WTC11 (cell line): ENCODE data around the gene KDM4B. TPM values are rescaled to one million over a fixed set of nuclear protein-coding genes. Genes with fewer than 3 reads are reported as not detected.

Source experiments
- ATAC-seq: fragments of 200-7000 bp; cut with Tn5 transposase; 2 replicates; pipeline ENCODE4 v1.10.0; 2021; ENCODE audit warnings: mild to moderate bottlenecking, moderate library complexity
- CTCF ChIA-PET: fragments of 300-600 bp; sonication (Branson Sonifier 250); formaldehyde crosslinking; loops from one replicate; lab custom pipeline; 2021; ENCODE audit warnings: antibody characterized with exemption; lab: Charles Lee
- POLR2A ChIA-PET: fragments of 350-600 bp; sonication (Branson Sonifier 250); formaldehyde crosslinking; loops from one replicate; lab custom pipeline; 2021; ENCODE audit warnings: antibody characterized with exemption; lab: Charles Lee
- DNase-seq: peaks from one replicate; pipeline ENCODE4 v3.0.0; 2021; ENCODE audit warnings: low spot score
- H3K27ac Mint-ChIP-seq: 2 replicates; pipeline ENCODE4 v1.8.0; 2021; ENCODE audit warnings: mixed read lengths
- H3K27me3 Mint-ChIP-seq: 2 replicates; pipeline ENCODE4 v1.8.0; 2021; ENCODE audit warnings: low read depth, mild to moderate bottlenecking, moderate library complexity, mixed read lengths
- H3K36me3 Mint-ChIP-seq: 2 replicates; pipeline ENCODE4 v1.8.0; 2021; ENCODE audit warnings: mixed read lengths
- H3K4me1 Mint-ChIP-seq: 2 replicates; pipeline ENCODE4 v1.8.0; 2022; ENCODE audit warnings: mixed read lengths
- H3K4me3 Mint-ChIP-seq: 2 replicates; pipeline ENCODE4 v1.8.0; 2021; ENCODE audit warnings: mild to moderate bottlenecking, moderate library complexity, mixed read lengths
- H3K9me3 Mint-ChIP-seq: 2 replicates; pipeline ENCODE4 v1.8.0; 2021; ENCODE audit warnings: mixed read lengths
- ELF4 ChIP-seq: sonication (generic); formaldehyde crosslinking; IDR thresholded peaks from 2 replicates; pipeline ENCODE4 v1.8.1; 2022; ENCODE audit warnings: low read depth, mild to moderate bottlenecking, moderate library complexity, missing genetic modification reagents
- FOXK1 ChIP-seq: sonication (generic); formaldehyde crosslinking; IDR thresholded peaks from 2 replicates; pipeline ENCODE4 v1.8.0; 2022; ENCODE audit warnings: mild to moderate bottlenecking, moderate library complexity, missing genetic modification reagents
- MYBL2 ChIP-seq: sonication (generic); formaldehyde crosslinking; IDR thresholded peaks from 2 replicates; pipeline ENCODE4 v1.8.1; 2023; ENCODE audit warnings: mild to moderate bottlenecking, moderate library complexity, missing genetic modification reagents
- NFE2L1 ChIP-seq: sonication (generic); formaldehyde crosslinking; IDR thresholded peaks from 2 replicates; pipeline ENCODE4 v1.8.1; 2023; ENCODE audit warnings: missing genetic modification reagents
- ZBTB21 ChIP-seq: sonication (generic); formaldehyde crosslinking; IDR thresholded peaks from 2 replicates; pipeline ENCODE4 v1.8.1; 2023; ENCODE audit warnings: mild to moderate bottlenecking, missing genetic modification reagents, borderline replicate concordance
- ZNF232 ChIP-seq: sonication (generic); formaldehyde crosslinking; IDR thresholded peaks from 2 replicates; pipeline ENCODE4 v1.8.0; 2022; ENCODE audit warnings: mild to moderate bottlenecking, missing genetic modification reagents
- ZNF317 ChIP-seq: sonication (generic); formaldehyde crosslinking; IDR thresholded peaks from 2 replicates; pipeline ENCODE4 v1.8.1; 2023; ENCODE audit warnings: low read depth, mild to moderate bottlenecking, moderate library complexity, missing genetic modification reagents, borderline replicate concordance
- ZNF671 ChIP-seq: fragments of 250-450 bp; sonication (Bioruptor Pico); IDR thresholded peaks from 2 replicates; pipeline ENCODE4 v1.8.0; 2021; ENCODE audit warnings: mild to moderate bottlenecking
- total RNA-seq: library from RNA; stranded (reverse); gene quantifications from 3 replicates; pipeline ENCODE4 v1.2.3, GENCODE V29; 2021
- TF ChIP-seq, protein P1 (sequence below): fragments of 250-450 bp; sonication (Bioruptor Pico); IDR thresholded peaks from 2 replicates; pipeline ENCODE4 v1.9.0; 2021; ENCODE audit warnings: moderate library complexity, mild to moderate bottlenecking, inconsistent platforms, borderline replicate concordance
- TF ChIP-seq, protein P2 (sequence below): fragments of 250-450 bp; sonication (Bioruptor Pico); IDR thresholded peaks from 2 replicates; pipeline ENCODE4 v1.9.0; 2021; ENCODE audit warnings: mild to moderate bottlenecking
- TF ChIP-seq, protein P3 (sequence below): sonication (generic); formaldehyde crosslinking; IDR thresholded peaks from 2 replicates; pipeline ENCODE4 v1.8.1; 2023; ENCODE audit warnings: mild to moderate bottlenecking, missing genetic modification reagents, moderate library complexity
- TF ChIP-seq, protein P4 (sequence below): sonication (generic); formaldehyde crosslinking; IDR thresholded peaks from 2 replicates; pipeline ENCODE4 v1.8.0; 2023; ENCODE audit warnings: missing genetic modification reagents
- TF ChIP-seq, protein P5 (sequence below): sonication (generic); formaldehyde crosslinking; IDR thresholded peaks from 2 replicates; pipeline ENCODE4 v1.8.0; 2022; ENCODE audit warnings: mild to moderate bottlenecking, missing genetic modification reagents
- TF ChIP-seq, protein P6 (sequence below): sonication (generic); formaldehyde crosslinking; IDR thresholded peaks from 2 replicates; pipeline ENCODE4 v1.8.1; 2022; ENCODE audit warnings: mild to moderate bottlenecking, missing genetic modification reagents, moderate library complexity, borderline replicate concordance
- TF ChIP-seq, protein P7 (sequence below): sonication (generic); formaldehyde crosslinking; IDR thresholded peaks from 2 replicates; pipeline ENCODE4 v1.8.1; 2023; ENCODE audit warnings: mild to moderate bottlenecking, moderate library complexity, missing genetic modification reagents

The KDM4B gene
- total RNA-seq, 1 experiment from 2014 or later: 43.2 TPM

DNA sequence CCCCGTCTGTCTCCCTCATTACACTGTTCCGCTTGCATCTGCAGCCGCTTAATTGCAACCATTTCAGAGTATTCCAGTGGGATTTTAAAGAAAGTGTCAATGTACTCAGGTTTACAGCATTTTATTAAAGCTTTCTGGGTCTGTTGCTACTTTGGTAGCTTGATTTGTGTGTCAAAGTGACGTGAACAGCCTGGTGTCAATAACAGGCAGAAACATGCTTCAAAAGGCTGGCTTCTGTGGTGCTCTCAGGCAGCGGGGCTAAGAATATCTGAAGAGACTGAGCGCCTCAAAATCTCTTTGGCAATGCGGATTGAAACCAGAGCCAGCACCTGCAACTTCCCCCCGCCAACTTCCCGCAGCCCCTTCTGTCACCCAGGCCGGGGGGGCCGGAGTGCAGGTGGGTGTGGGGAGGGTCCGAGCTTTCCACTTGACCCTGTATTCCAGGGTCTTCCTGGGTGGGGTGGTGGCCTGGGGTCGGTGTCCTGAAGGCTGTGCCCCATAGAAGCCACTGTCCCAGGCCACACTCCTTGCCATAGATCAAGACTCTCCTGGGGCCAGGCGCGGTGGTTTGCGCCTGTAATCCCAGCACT is 81.2 kb downstream of the KDM4B start:
- no peaks in the 10 kb centered on the region for H3K4me1 Mint-ChIP-seq
- TF ChIP-seq ZNF232 (CRISPR knock-in tag): no peak
- no peak for TF ChIP-seq MYBL2 (CRISPR knock-in tag)
- TF ChIP-seq ELF4 (CRISPR knock-in tag): no peak
- TF ChIP-seq, protein P1, sequence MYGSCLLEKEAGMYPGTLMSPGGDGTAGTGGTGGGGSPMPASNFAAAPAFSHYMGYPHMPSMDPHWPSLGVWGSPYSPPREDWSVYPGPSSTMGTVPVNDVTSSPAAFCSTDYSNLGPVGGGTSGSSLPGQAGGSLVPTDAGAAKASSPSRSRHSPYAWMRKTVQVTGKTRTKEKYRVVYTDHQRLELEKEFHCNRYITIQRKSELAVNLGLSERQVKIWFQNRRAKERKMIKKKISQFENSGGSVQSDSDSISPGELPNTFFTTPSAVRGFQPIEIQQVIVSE (CRISPR knock-in tag): no peak
- no peak for TF ChIP-seq ZBTB21 (CRISPR knock-in tag)
- TF ChIP-seq, protein P2, sequence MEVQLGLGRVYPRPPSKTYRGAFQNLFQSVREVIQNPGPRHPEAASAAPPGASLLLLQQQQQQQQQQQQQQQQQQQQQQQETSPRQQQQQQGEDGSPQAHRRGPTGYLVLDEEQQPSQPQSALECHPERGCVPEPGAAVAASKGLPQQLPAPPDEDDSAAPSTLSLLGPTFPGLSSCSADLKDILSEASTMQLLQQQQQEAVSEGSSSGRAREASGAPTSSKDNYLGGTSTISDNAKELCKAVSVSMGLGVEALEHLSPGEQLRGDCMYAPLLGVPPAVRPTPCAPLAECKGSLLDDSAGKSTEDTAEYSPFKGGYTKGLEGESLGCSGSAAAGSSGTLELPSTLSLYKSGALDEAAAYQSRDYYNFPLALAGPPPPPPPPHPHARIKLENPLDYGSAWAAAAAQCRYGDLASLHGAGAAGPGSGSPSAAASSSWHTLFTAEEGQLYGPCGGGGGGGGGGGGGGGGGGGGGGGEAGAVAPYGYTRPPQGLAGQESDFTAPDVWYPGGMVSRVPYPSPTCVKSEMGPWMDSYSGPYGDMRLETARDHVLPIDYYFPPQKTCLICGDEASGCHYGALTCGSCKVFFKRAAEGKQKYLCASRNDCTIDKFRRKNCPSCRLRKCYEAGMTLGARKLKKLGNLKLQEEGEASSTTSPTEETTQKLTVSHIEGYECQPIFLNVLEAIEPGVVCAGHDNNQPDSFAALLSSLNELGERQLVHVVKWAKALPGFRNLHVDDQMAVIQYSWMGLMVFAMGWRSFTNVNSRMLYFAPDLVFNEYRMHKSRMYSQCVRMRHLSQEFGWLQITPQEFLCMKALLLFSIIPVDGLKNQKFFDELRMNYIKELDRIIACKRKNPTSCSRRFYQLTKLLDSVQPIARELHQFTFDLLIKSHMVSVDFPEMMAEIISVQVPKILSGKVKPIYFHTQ (CRISPR knock-in tag): no peak
- TF ChIP-seq, protein P3, sequence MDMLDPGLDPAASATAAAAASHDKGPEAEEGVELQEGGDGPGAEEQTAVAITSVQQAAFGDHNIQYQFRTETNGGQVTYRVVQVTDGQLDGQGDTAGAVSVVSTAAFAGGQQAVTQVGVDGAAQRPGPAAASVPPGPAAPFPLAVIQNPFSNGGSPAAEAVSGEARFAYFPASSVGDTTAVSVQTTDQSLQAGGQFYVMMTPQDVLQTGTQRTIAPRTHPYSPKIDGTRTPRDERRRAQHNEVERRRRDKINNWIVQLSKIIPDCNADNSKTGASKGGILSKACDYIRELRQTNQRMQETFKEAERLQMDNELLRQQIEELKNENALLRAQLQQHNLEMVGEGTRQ (CRISPR knock-in tag): no peak
- no peak for TF ChIP-seq NFE2L1 (CRISPR knock-in tag)
- TF ChIP-seq ZNF671 (CRISPR knock-in tag): no peak
- no peak for TF ChIP-seq FOXK1 (CRISPR knock-in tag)
- TF ChIP-seq, protein P4, sequence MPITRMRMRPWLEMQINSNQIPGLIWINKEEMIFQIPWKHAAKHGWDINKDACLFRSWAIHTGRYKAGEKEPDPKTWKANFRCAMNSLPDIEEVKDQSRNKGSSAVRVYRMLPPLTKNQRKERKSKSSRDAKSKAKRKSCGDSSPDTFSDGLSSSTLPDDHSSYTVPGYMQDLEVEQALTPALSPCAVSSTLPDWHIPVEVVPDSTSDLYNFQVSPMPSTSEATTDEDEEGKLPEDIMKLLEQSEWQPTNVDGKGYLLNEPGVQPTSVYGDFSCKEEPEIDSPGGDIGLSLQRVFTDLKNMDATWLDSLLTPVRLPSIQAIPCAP (CRISPR knock-in tag): no peak
- DNase-seq (no peak), ATAC-seq (no peak)
- POLR2A ChIA-PET: no interaction called here
- H3K9me3 Mint-ChIP-seq: no peaks in the 10 kb centered on the region
- no peaks in the 10 kb centered on the region; the same call in 1 of the 2 replicates for H3K36me3 Mint-ChIP-seq
- no peak overlapping the region for H3K4me3 Mint-ChIP-seq
- H3K27ac Mint-ChIP-seq: peak overlapping the region; percentile 60; the same call in 1 of the 2 replicates
- no peaks in the 10 kb centered on the region for H3K27me3 Mint-ChIP-seq
- CTCF ChIA-PET: interaction anchor here (0.9 to 4.3 kb wide), 5 partner anchors 9 to 101 kb away, joined by 3 to 58 read pairs (median 29); no protein-coding TSS in a partner anchor

DNA sequence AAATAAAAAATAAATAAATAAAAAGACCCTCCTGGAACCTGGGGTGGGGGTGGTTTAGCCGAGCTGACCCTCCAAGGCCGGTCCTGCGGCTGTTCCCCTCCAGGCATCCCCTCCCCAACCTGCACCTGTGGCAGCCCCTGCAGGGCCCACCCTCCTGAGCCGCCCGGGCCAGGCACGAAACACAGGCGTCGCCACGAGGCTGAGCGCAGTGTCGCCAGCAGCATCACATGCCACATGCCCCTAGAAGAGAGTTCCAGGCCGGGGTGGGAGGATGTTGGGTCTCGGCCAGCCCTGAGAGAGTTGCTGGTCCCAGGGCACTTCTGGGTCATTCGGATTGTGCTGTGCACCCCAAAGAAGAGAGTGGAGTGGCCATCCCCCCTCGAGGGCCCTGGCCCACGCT is 82.0 kb downstream of the KDM4B start:
- Mint-ChIP-seq H3K4me3 (no peak overlapping the region), H3K27ac (no peak overlapping the region), H3K27me3 (no peaks in the 10 kb centered on the region), H3K4me1 (no peaks in the 10 kb centered on the region), H3K9me3 (no peaks in the 10 kb centered on the region), H3K36me3 (no peaks in the 10 kb centered on the region)
- CTCF ChIA-PET: interaction anchor here (2.6 to 4.3 kb wide), 3 partner anchors 77 to 100 kb away, joined by 23 to 32 read pairs (median 29); no protein-coding TSS in a partner anchor
- TF ChIP-seq, protein P5, sequence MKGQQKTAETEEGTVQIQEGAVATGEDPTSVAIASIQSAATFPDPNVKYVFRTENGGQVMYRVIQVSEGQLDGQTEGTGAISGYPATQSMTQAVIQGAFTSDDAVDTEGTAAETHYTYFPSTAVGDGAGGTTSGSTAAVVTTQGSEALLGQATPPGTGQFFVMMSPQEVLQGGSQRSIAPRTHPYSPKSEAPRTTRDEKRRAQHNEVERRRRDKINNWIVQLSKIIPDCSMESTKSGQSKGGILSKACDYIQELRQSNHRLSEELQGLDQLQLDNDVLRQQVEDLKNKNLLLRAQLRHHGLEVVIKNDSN (CRISPR knock-in tag): no peak
- TF ChIP-seq, protein P6, sequence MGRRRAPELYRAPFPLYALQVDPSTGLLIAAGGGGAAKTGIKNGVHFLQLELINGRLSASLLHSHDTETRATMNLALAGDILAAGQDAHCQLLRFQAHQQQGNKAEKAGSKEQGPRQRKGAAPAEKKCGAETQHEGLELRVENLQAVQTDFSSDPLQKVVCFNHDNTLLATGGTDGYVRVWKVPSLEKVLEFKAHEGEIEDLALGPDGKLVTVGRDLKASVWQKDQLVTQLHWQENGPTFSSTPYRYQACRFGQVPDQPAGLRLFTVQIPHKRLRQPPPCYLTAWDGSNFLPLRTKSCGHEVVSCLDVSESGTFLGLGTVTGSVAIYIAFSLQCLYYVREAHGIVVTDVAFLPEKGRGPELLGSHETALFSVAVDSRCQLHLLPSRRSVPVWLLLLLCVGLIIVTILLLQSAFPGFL (CRISPR knock-in tag): no peak
- TF ChIP-seq, protein P7, sequence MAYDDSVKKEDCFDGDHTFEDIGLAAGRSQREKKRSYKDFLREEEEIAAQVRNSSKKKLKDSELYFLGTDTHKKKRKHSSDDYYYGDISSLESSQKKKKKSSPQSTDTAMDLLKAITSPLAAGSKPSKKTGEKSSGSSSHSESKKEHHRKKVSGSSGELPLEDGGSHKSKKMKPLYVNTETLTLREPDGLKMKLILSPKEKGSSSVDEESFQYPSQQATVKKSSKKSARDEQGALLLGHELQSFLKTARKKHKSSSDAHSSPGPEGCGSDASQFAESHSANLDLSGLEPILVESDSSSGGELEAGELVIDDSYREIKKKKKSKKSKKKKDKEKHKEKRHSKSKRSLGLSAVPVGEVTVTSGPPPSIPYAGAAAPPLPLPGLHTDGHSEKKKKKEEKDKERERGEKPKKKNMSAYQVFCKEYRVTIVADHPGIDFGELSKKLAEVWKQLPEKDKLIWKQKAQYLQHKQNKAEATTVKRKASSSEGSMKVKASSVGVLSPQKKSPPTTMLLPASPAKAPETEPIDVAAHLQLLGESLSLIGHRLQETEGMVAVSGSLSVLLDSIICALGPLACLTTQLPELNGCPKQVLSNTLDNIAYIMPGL: no peak
- no peak for TF ChIP-seq ZNF317 (CRISPR knock-in tag)
- POLR2A ChIA-PET: no interaction called here
- ATAC-seq (no peak), DNase-seq (no peak)
